Transverse colon (tissue), 4 donors: Measurements from ENCODE around the gene EPB42. TPM values are rescaled to one million over a fixed set of nuclear protein-coding genes. Genes with fewer than 3 reads are reported as not detected.
"Not testable (repeated sequence)": the region's sequence is repeated elsewhere in the genome, so short reads cannot be mapped to it uniquely, and the experiment has no call there.

Experiments
- DNase-seq: peaks from one replicate; pipeline ENCODE4 v3.0.0-alpha.2; 2019
- H3K27ac ChIP-seq, 4 donors: fragments of 200-600 bp; sonication (generic); 2 replicates each; pipeline ENCODE4 v1.5.1; 2016 to 2018; ENCODE audit warnings: inconsistent platforms in 4 of 4
- H3K27me3 ChIP-seq: fragments of 200-600 bp; sonication (generic); 2 replicates; pipeline ENCODE4 v1.5.1; 2017; ENCODE audit warnings: inconsistent platforms
- H3K36me3 ChIP-seq, 4 donors: fragments of 200-600 bp; sonication (generic); 2 replicates each; pipeline ENCODE4 v1.5.1; 2017 to 2019; ENCODE audit warnings: inconsistent platforms in 4 of 4
- H3K4me1 ChIP-seq, 4 donors: fragments of 200-600 bp; sonication (generic); 2 replicates each; pipeline ENCODE4 v1.5.1; 2017 to 2020; ENCODE audit warnings: inconsistent platforms in 4 of 4
- H3K4me3 ChIP-seq, 4 donors: fragments of 200-600 bp; sonication (generic); 1 replicate in 1 of 4; 2 replicates in 3 of 4; pipeline versions ENCODE4 v1.5.1 to v1.6.1; 2017 to 2019; ENCODE audit warnings: inconsistent platforms in 4 of 4
- H3K9me3 ChIP-seq, 2 donors: fragments of 200-600 bp; sonication (generic); 2 replicates each; pipeline ENCODE4 v1.5.1; 2017 to 2019; ENCODE audit warnings: inconsistent platforms in 2 of 2
- EP300 ChIP-seq: sonication (generic); formaldehyde crosslinking; IDR thresholded peaks from one replicate; pipeline ENCODE4 v1.6.1; 2017; ENCODE audit warnings: antibody characterized with exemption, low read depth
- POLR2A ChIP-seq: fragments of 450-650 bp; IDR thresholded peaks from one replicate; pipeline ENCODE4 v1.6.1; 2016; ENCODE audit warnings: antibody characterized with exemption, mild to moderate bottlenecking, moderate library complexity
- POLR2AphosphoS5 ChIP-seq, 3 donors: sonication (generic); formaldehyde crosslinking; IDR thresholded peaks; one replicate each; pipeline ENCODE4 v1.6.1; 2016; ENCODE audit warnings: antibody characterized with exemption in 3 of 3
- WGBS, 2 donors: methylation state at CpG; one replicate each; pipeline ENCODE4 v1.1.5; 2018; ENCODE audit warnings: low coverage in 1 of 2; 5-methylcytosine and 5-hydroxymethylcytosine counted together
- in situ Hi-C, 4 donors: fragments of 200-750 bp; cut with MboI; loops; one replicate each; pipeline versions ENCODE4 v1.15.0 to v1.15.1; 2017; ENCODE audit warnings: low sequenced_read_pairs in 3 of 4, low pct_ligation_motif_present in 1 of 4, low pct_unique_long_range_greater_than_20kb in 1 of 4
- intact Hi-C: fragments of 100-400 bp; cut with DNase I; formaldehyde crosslinking; loops from one replicate; pipeline ENCODE4 v1.15.1; 2023; ENCODE audit warnings: low total_unique reads
- total RNA-seq, 4 donors: library from RNA; depleted of rRNA; stranded (reverse); fragments of >200 nt; gene quantifications; one replicate each; pipeline ENCODE4 v1.1.0, GENCODE V29; 2016
- TF ChIP-seq, protein P1 (sequence below), 5 experiments: fragments of 200-600 bp in 3 of 5; fragments of 450-650 bp in 2 of 5; sonication (generic) in 3 of 5; IDR thresholded peaks; 1 replicate in 2 of 5; 2 replicates in 3 of 5; pipeline ENCODE4 v1.5.1; 2016 to 2017; ENCODE audit warnings: antibody characterized with exemption in 5 of 5, inconsistent platforms in 3 of 5, mild to moderate bottlenecking in 2 of 5, moderate library complexity in 1 of 5

The EPB42 gene
- total RNA-seq, 4 donors from 2014 or later, result not detected

DNA sequence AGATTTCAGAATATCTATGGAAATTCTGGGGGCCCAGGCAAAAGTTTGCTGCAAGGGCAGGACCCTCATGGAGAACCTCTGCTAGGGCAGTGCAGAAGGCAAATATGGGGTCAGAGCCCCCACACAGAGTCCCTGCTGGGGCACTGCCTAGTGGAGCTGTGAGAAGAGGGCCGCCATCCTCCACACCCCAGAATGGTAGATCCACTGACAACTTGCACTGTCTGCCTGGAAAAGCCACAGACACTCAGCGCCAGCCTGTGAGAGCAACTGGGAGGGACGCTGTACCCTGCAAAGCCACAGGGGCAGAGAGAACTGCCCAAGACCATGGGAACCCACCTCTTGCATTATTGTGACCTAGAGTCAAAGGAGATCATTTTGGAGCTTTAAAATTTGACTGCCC is 21.8 kb downstream of the EPB42 start:
- WGBS, 2 donors, result 100% methylated on average over 3 of the region's 3 CpGs; no CpG with 5 or more reads in 1 of the 2 donors
- no peaks in the 10 kb centered on the region for H3K9me3 ChIP-seq
- intact Hi-C loops (no loop called here), in situ Hi-C loops (no loop called here)
- no peaks in the 10 kb centered on the region for H3K4me1 ChIP-seq
- no peak overlapping the region for H3K27ac ChIP-seq
- no peak overlapping the region for H3K4me3 ChIP-seq
- no peak for DNase-seq
- TF ChIP-seq POLR2A, result no peak
- no peak for TF ChIP-seq POLR2AphosphoS5 (IDR thresholded peaks at IDR 0.05)
- no peak for TF ChIP-seq EP300
- TF ChIP-seq, protein P1, sequence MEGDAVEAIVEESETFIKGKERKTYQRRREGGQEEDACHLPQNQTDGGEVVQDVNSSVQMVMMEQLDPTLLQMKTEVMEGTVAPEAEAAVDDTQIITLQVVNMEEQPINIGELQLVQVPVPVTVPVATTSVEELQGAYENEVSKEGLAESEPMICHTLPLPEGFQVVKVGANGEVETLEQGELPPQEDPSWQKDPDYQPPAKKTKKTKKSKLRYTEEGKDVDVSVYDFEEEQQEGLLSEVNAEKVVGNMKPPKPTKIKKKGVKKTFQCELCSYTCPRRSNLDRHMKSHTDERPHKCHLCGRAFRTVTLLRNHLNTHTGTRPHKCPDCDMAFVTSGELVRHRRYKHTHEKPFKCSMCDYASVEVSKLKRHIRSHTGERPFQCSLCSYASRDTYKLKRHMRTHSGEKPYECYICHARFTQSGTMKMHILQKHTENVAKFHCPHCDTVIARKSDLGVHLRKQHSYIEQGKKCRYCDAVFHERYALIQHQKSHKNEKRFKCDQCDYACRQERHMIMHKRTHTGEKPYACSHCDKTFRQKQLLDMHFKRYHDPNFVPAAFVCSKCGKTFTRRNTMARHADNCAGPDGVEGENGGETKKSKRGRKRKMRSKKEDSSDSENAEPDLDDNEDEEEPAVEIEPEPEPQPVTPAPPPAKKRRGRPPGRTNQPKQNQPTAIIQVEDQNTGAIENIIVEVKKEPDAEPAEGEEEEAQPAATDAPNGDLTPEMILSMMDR (IDR thresholded peaks at IDR 0.05), result no peak
- H3K27me3 ChIP-seq, result no peaks in the 10 kb centered on the region
- peaks cover 0 to 22% (median 9%) of the 10 kb centered on the region in 4 donors for H3K36me3 ChIP-seq

- H3K4me3 ChIP-seq, H3K9me3 ChIP-seq, DNase-seq, intact Hi-C loops, H3K27ac ChIP-seq, in situ Hi-C loops, H3K4me1 ChIP-seq, H3K27me3 ChIP-seq: not testable (repeated sequence)
- 97 to 100% methylated on average over 1 to 4 of the region's 4 CpGs for WGBS, 2 donors
- peaks cover 0 to 22% (median 10%) of the 10 kb centered on the region in 4 donors for H3K36me3 ChIP-seq
Observed at GRCh38 chr15:43198556-43198955, 22.3 kb downstream of the EPB42 start.

GRCh38 chr15:43197773-43198172 is 23.0 kb downstream of the EPB42 start:
- in situ Hi-C loops, H3K9me3 ChIP-seq, H3K27me3 ChIP-seq, H3K27ac ChIP-seq, intact Hi-C loops, DNase-seq, H3K4me3 ChIP-seq, H3K4me1 ChIP-seq: not testable (repeated sequence)
- H3K36me3 ChIP-seq, result peaks cover 0 to 25% (median 12%) of the 10 kb centered on the region in 4 donors
- 87 to 89% methylated on average over 3 of the region's 3 CpGs for WGBS, 2 donors

DNA sequence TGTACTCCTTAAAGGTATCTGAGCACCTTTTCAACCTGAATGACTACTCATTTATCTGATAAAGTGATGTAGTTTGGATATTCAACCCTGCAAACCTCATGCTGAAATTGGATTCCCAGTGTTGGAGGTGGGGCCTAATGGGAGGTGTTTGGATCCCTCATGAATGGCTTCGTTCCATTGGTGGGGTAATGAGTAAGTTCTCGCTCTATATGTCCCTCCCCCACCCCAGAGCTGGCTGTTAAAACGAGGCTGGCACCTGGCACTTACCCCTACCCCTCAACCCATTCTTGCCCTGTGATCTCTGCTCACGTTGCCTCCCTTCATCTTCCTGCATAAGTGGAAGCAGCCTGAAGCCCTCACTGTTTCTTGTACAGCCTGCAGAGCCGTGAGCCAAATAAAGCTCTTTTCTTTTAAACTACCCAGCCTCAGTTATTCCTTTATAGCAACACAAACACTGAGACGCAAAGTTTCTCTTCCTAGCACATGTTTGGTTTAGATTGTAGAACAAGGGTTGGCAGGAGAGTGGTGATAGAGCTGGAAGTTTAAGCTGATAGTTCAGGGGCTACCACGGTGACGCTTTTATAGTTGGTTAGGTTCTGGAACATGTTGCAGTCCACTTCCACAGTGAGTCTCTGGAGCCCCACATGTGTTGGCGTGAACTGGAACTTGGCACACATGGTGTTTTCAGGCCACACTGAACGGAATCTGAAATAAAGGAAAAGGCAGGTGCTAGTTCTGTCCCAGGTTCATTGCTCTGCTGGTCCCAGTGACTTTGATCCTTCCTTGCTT is 23.9 kb downstream of the EPB42 start:
- intact Hi-C loops, result no loop called here
- H3K36me3 ChIP-seq, result peaks cover 0 to 33% (median 16%) of the 10 kb centered on the region in 4 donors
- no peak for DNase-seq

GRCh38 chr15:43194795-43195194 is 26.0 kb downstream of the EPB42 start:
- no peaks in the 10 kb centered on the region for H3K4me1 ChIP-seq
- no peaks in the 10 kb centered on the region for H3K9me3 ChIP-seq
- intact Hi-C loops, result no loop called here
- no peaks in the 10 kb centered on the region for H3K27me3 ChIP-seq
- H3K27ac ChIP-seq, result no peak overlapping the region
- H3K36me3 ChIP-seq, result peaks cover 0 to 54% (median 27%) of the 10 kb centered on the region in 4 donors
- H3K4me3 ChIP-seq, result no peak overlapping the region
- WGBS, 2 donors, result 90 to 94% methylated on average over 2 of the region's 2 CpGs
- no peak for TF ChIP-seq POLR2AphosphoS5 (IDR thresholded peaks at IDR 0.05)
- no peak for TF ChIP-seq EP300
- TF ChIP-seq POLR2A, result no peak
- TF ChIP-seq, protein P1 (IDR thresholded peaks at IDR 0.05), result no peak
- no peak for DNase-seq
- in situ Hi-C loops, result no loop called here

More for the DNA sequence above, 23.9 kb downstream of the EPB42 start:
- H3K27ac ChIP-seq, result no peak overlapping the region
- no peaks in the 10 kb centered on the region for H3K9me3 ChIP-seq
- in situ Hi-C loops, result no loop called here
- H3K27me3 ChIP-seq, result no peaks in the 10 kb centered on the region
- H3K4me3 ChIP-seq, result no peak overlapping the region
- no peaks in the 10 kb centered on the region for H3K4me1 ChIP-seq
- TF ChIP-seq, protein P1 (IDR thresholded peaks at IDR 0.05), result no peak
- no peak for TF ChIP-seq EP300
- TF ChIP-seq POLR2AphosphoS5 (IDR thresholded peaks at IDR 0.05), result no peak
- no peak for TF ChIP-seq POLR2A
- WGBS, 2 donors, result 94 to 100% methylated on average over 2 to 10 of the region's 10 CpGs
